CD4-positive, alpha-beta memory T cell (primary cell): ENCODE data around the gene SLC27A2. TPM values are rescaled to one million over a fixed set of nuclear protein-coding genes. Genes with fewer than 3 reads are reported as not detected.
A peak's percentile ranks its signal among the peaks of the same experiment; 100 is the strongest.

ENCODE experiments used
- CTCF ChIA-PET: fragments of 350-600 bp; sonication (Branson Sonifier 250); formaldehyde crosslinking; loops from one replicate; lab custom pipeline; 2021; ENCODE audit warnings: inconsistent platforms; ENCODE audit not compliant: partially characterized antibody; lab: Charles Lee
- POLR2A ChIA-PET: fragments of 350-600 bp; sonication (Branson Sonifier 250); formaldehyde crosslinking; loops from one replicate; lab custom pipeline; 2021; ENCODE audit not compliant: partially characterized antibody; lab: Charles Lee
- DNase-seq, 5 donors: peaks; one replicate each; pipeline versions ENCODE4 v3.0.0 to v3.0.0-alpha.2; 2020 to 2022; ENCODE audit warnings: mixed read lengths in 1 of 5
- H3K27ac ChIP-seq: one replicate; pipeline ENCODE4 v1.7.0; 2013; ENCODE audit warnings: low read depth, low read length
- H3K27me3 ChIP-seq: 2 replicates; pipeline ENCODE4 v1.7.0; 2013; ENCODE audit warnings: mild to moderate bottlenecking, low read length, moderate library complexity; ENCODE audit not compliant: insufficient read depth
- H3K36me3 ChIP-seq: 2 replicates; pipeline ENCODE4 v1.7.0; 2013; ENCODE audit warnings: mild to moderate bottlenecking, low read length, moderate library complexity; ENCODE audit not compliant: insufficient read depth
- H3K4me1 ChIP-seq: 2 replicates; pipeline ENCODE4 v1.7.0; 2013; ENCODE audit warnings: mild to moderate bottlenecking, low read length, moderate library complexity; ENCODE audit not compliant: insufficient read depth
- H3K4me3 ChIP-seq, 2 donors: one replicate each; pipeline ENCODE4 v1.7.0; 2013; ENCODE audit warnings: low read length in 2 of 2, mild to moderate bottlenecking in 1 of 2
- H3K9me3 ChIP-seq, 2 donors: one replicate each; pipeline ENCODE4 v1.7.0; 2013; ENCODE audit warnings: low read length in 2 of 2, control low read depth in 1 of 2; ENCODE audit not compliant: control insufficient read depth in 1 of 2
- H3K27ac Mint-ChIP-seq, 7 donors: one replicate each; pipeline ENCODE4 v1.8.0; 2020 to 2021; ENCODE audit warnings: mixed read lengths in 7 of 7, mild to moderate bottlenecking in 6 of 7, inconsistent platforms in 3 of 7, moderate library complexity in 3 of 7
- H3K27me3 Mint-ChIP-seq, 2 donors: one replicate each; pipeline ENCODE4 v1.8.0; 2020 to 2021; ENCODE audit warnings: mixed read lengths in 2 of 2
- H3K36me3 Mint-ChIP-seq, 2 donors: one replicate each; pipeline ENCODE4 v1.8.0; 2020 to 2021; ENCODE audit warnings: mixed read lengths in 2 of 2, inconsistent platforms in 1 of 2, mild to moderate bottlenecking in 1 of 2
- H3K4me1 Mint-ChIP-seq, 4 donors: one replicate each; pipeline ENCODE4 v1.8.0; 2020 to 2021; ENCODE audit warnings: mixed read lengths in 4 of 4, mild to moderate bottlenecking in 1 of 4
- H3K4me3 Mint-ChIP-seq, 8 donors: one replicate each; pipeline ENCODE4 v1.8.0; 2020 to 2021; ENCODE audit warnings: mixed read lengths in 8 of 8, mild to moderate bottlenecking in 7 of 8, moderate library complexity in 6 of 8, inconsistent platforms in 3 of 8
- H3K9me3 Mint-ChIP-seq, 8 donors: one replicate each; pipeline ENCODE4 v1.8.0; 2020 to 2021; ENCODE audit warnings: mixed read lengths in 8 of 8, mild to moderate bottlenecking in 5 of 8, inconsistent platforms in 3 of 8, moderate library complexity in 1 of 8
- intact Hi-C: fragments of 100-400 bp; cut with micrococcal nuclease; formaldehyde crosslinking; loops from one replicate; pipeline ENCODE4 v1.15.1; 2023
- polyA plus RNA-seq, 2 donors: library from polyadenylated mRNA; unstranded; fragments of 300-500 nt; fragmentation: Illumina TruSeq; gene quantifications; one replicate each; pipeline ENCODE4 v1.2.3, GENCODE V29; 2021
- total RNA-seq, 2 experiments: library from RNA; stranded (reverse); gene quantifications; one replicate each; pipeline ENCODE4 v1.2.3, GENCODE V29; 2021

The SLC27A2 gene
- total and polyA plus RNA-seq, 4 experiments from 2014 or later, result 0.61 to 0.93 (median 0.75) TPM; not detected in 1

DNA sequence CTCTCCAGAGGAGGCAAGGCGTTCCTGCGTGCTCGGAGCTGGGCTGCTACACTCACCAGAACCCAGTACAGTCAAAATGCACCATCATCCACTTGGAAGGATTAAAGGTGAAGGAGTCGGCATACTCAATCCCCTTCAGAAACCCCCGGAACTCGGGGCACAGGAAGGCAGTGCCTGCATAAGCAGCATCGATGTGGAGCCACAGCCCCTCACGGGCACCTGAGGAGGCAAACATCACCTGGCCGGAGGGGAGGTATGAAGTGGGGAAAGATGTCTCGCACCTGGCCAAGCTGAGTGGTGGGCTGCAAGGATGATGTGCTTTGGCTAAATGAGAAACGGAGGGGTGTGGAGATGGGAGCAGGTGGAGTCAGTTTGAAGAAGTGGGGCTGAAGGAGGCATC lies 70.6 kb downstream of the SLC27A2 start:
- peaks cover 16 to 23% (median 21%) of the 10 kb centered on the region in 4 donors for H3K4me1 Mint-ChIP-seq
- ChIA-PET POLR2A (no interaction called here), CTCF (no interaction called here)
- Histone ChIP-seq H3K36me3 (no peaks in the 10 kb centered on the region), H3K27ac (no peak overlapping the region), H3K27me3 (no peaks in the 10 kb centered on the region), H3K4me1 (peaks cover 16% of the 10 kb centered on the region), H3K4me3 (no peak overlapping the region), H3K9me3 (no peaks in the 10 kb centered on the region)
- H3K27me3 Mint-ChIP-seq, result no peaks in the 10 kb centered on the region
- H3K9me3 Mint-ChIP-seq, result no peaks in the 10 kb centered on the region
- DNase-seq, result no peak
- no peaks in the 10 kb centered on the region for H3K36me3 Mint-ChIP-seq
- H3K4me3 Mint-ChIP-seq, result no peak overlapping the region
- intact Hi-C loops, result no loop called here
- no peak overlapping the region for H3K27ac Mint-ChIP-seq

DNA sequence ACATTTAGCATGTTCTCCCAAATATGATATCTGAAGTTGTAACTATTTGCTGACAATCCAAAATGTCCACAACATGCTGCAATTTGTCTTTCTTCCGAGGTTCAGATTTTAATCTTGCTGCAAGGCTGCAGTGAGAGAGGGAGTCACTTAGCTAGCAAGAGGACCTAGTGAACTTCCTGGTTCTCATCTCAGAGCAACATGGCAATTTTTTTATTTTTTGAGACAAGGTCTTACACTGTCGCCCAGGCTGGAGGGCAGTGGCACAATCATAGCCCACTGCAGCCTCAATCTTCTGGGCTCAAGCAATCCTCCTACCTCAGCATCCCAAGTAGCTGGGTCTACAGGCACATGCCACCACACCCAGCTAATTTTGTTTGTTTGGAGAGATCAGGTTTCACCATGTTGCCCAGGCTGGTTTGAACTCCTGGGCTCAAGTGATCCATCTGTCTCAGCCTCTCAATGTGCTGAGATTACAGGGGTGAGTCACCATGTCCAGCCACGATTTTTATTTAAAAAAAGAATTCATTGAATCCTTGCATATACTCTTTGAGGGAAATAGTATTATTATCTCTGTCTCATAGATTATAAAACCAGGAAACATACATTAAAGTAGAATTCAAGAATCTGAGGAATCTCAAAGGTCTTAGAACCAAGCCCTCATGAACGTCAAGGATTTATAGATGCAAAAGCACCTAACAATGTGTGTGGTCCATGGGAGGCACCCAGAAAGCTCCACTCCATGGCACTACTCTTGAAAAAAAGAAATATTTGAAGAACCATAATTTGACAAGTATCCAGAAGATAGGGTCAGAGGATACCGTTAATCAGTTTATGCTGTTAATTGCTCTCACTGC lies 74.4 kb downstream of the SLC27A2 start:
- Histone ChIP-seq H3K9me3 (no peaks in the 10 kb centered on the region), H3K27me3 (no peaks in the 10 kb centered on the region), H3K4me1 (peaks cover 11% of the 10 kb centered on the region), H3K4me3 (no peak overlapping the region), H3K36me3 (no peaks in the 10 kb centered on the region), H3K27ac (no peak overlapping the region)
- H3K4me3 Mint-ChIP-seq, result no peak overlapping the region
- no peak overlapping the region for H3K27ac Mint-ChIP-seq
- no peaks in the 10 kb centered on the region for H3K36me3 Mint-ChIP-seq
- intact Hi-C loops, result no loop called here
- no peaks in the 10 kb centered on the region for H3K27me3 Mint-ChIP-seq
- ChIA-PET POLR2A (no interaction called here), CTCF (interaction anchor here (2.1 kb wide), 1 partner anchor 59 kb away, joined by 5 read pairs; no protein-coding TSS in a partner anchor)
- H3K9me3 Mint-ChIP-seq, result no peaks in the 10 kb centered on the region
- peaks cover 15 to 26% (median 19%) of the 10 kb centered on the region in 4 donors for H3K4me1 Mint-ChIP-seq
- DNase-seq, result no peak

DNA sequence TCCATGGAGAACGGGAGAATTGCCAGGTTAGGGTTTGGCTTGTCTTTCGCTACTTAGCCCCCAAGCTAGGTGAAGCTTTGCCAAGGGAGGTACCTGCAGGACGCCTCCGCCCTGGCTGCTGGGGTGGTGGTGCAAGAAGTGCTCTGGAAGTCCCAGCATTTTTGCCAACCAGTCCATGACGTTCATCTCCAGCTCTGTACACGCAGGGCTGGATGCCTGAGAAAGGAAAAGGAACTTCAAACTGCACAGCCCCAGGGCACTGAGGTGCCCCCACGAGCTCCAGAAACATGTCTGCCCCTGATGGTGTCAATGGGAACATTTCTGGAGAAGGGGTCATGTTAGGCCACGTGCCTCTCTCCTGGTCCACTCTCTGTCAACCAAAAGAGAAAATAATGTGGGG lies 75.3 kb downstream of the SLC27A2 start:
- Mint-ChIP-seq H3K27me3 (no peaks in the 10 kb centered on the region), H3K36me3 (no peaks in the 10 kb centered on the region), H3K4me1 (peaks cover 19 to 33% (median 24%) of the 10 kb centered on the region in 4 donors), H3K27ac (no peak overlapping the region), H3K9me3 (no peaks in the 10 kb centered on the region), H3K4me3 (no peak overlapping the region)
- DNase-seq, result no peak
- ChIA-PET CTCF (interaction anchor here (2.1 kb wide), 1 partner anchor 58 kb away, joined by 5 read pairs; no protein-coding TSS in a partner anchor), POLR2A (no interaction called here)
- Histone ChIP-seq H3K4me1 (peaks cover 18% of the 10 kb centered on the region), H3K27me3 (no peaks in the 10 kb centered on the region), H3K9me3 (no peaks in the 10 kb centered on the region), H3K27ac (no peak overlapping the region), H3K36me3 (no peaks in the 10 kb centered on the region), H3K4me3 (no peak overlapping the region)
- intact Hi-C loops, result no loop called here

- no peak overlapping the region for H3K4me3 ChIP-seq
- Mint-ChIP-seq H3K4me3 (no peak overlapping the region), H3K36me3 (no peaks in the 10 kb centered on the region), H3K9me3 (no peaks in the 10 kb centered on the region), H3K27me3 (no peaks in the 10 kb centered on the region), H3K4me1 (peaks cover 25 to 39% (median 30%) of the 10 kb centered on the region in 4 donors), H3K27ac (no peak overlapping the region)
- POLR2A ChIA-PET, result no interaction called here
- no peaks in the 10 kb centered on the region for H3K36me3 ChIP-seq
- H3K27ac ChIP-seq, result no peak overlapping the region
- H3K27me3 ChIP-seq, result no peaks in the 10 kb centered on the region
- DNase-seq, result no peak
- H3K9me3 ChIP-seq, result no peaks in the 10 kb centered on the region
- H3K4me1 ChIP-seq, result peaks cover 24% of the 10 kb centered on the region
- intact Hi-C loops, result no loop called here
- CTCF ChIA-PET, result interaction anchor here (2.1 kb wide), 1 partner anchor 58 kb away, joined by 5 read pairs; no protein-coding TSS in a partner anchor
Measured at GRCh38 chr15:50257924-50258323, 75.9 kb downstream of the SLC27A2 start.

DNA sequence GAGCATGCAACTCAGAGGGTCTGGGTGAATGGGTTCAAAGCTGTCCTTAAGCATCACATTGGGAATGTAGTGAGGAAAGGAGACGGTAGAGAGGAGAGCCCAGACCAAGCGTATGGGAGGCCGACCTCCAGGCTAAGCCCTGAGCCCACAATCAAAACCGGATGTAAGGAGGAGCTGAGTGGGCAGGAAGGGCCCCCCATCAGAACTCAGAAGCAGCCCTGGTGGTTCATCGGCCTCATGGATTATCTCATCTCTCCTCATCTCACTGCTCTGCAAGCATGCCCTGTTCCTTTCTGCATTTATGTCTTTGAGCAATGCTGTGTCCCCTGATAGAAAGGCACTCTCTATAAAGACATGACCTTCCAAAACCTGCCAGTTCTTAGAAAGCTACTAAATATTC lies 77.3 kb downstream of the SLC27A2 start:
- DNase-seq, result no peak
- Mint-ChIP-seq H3K4me1 (peaks cover 31 to 47% (median 37%) of the 10 kb centered on the region in 4 donors), H3K27ac (peak overlapping the region in 1 of 7 donors; percentile 19), H3K36me3 (no peaks in the 10 kb centered on the region), H3K4me3 (peak overlapping the region in 1 of 8 donors; percentile 22), H3K9me3 (no peaks in the 10 kb centered on the region), H3K27me3 (no peaks in the 10 kb centered on the region)
- Histone ChIP-seq H3K27ac (no peak overlapping the region), H3K4me1 (peaks cover 28% of the 10 kb centered on the region), H3K27me3 (no peaks in the 10 kb centered on the region), H3K9me3 (no peaks in the 10 kb centered on the region), H3K36me3 (no peaks in the 10 kb centered on the region), H3K4me3 (no peak overlapping the region)
- intact Hi-C loops, result no loop called here
- ChIA-PET POLR2A (interaction anchor here (0.6 kb wide), 2 partner anchors 8 to 96 kb away, joined by 3 to 4 read pairs; partner anchors contain the start of gene GABPB1), CTCF (interaction anchor here (1.1 to 1.5 kb wide), 2 partner anchors 10 to 57 kb away, joined by 3 read pairs; no protein-coding TSS in a partner anchor)

- Mint-ChIP-seq H3K4me1 (peaks cover 31 to 53% (median 37%) of the 10 kb centered on the region in 4 donors), H3K9me3 (no peaks in the 10 kb centered on the region), H3K4me3 (peak overlapping the region in 3 of 8 donors; percentile 0 to 64 (median 3)), H3K27me3 (no peaks in the 10 kb centered on the region), H3K27ac (peak overlapping the region in 6 of 7 donors; percentile 6 to 78 (median 52)), H3K36me3 (no peaks in the 10 kb centered on the region)
- CTCF ChIA-PET, result no interaction called here
- Histone ChIP-seq H3K36me3 (no peaks in the 10 kb centered on the region), H3K27ac (no peak overlapping the region), H3K4me1 (peaks cover 28% of the 10 kb centered on the region), H3K9me3 (no peaks in the 10 kb centered on the region), H3K27me3 (no peaks in the 10 kb centered on the region), H3K4me3 (no peak overlapping the region)
- intact Hi-C loops, result no loop called here
- no peak for DNase-seq
- POLR2A ChIA-PET, result interaction anchor here (1.0 kb wide), 1 partner anchor 78 kb away, joined by 3 read pairs; no protein-coding TSS in a partner anchor
Measured at GRCh38 chr15:50260969-50261496, 79.0 kb downstream of the SLC27A2 start.

- Histone ChIP-seq H3K9me3 (no peaks in the 10 kb centered on the region), H3K4me3 (no peak overlapping the region), H3K27ac (no peak overlapping the region), H3K36me3 (no peaks in the 10 kb centered on the region), H3K4me1 (peaks cover 28% of the 10 kb centered on the region), H3K27me3 (no peaks in the 10 kb centered on the region)
- DNase-seq, result peak in 2 of 5 donors; percentile 2 to 14
- POLR2A ChIA-PET, result interaction anchor here (0.6 to 1.1 kb wide), 2 partner anchors 14 to 93 kb away, joined by 3 to 4 read pairs; partner anchors contain the start of gene GABPB1
- Mint-ChIP-seq H3K9me3 (peaks cover 0 to 1% (median 0%) of the 10 kb centered on the region in 8 donors), H3K27ac (peak overlapping the region in 6 of 7 donors; percentile 6 to 83 (median 62)), H3K4me1 (peaks cover 31 to 53% (median 37%) of the 10 kb centered on the region in 4 donors), H3K36me3 (no peaks in the 10 kb centered on the region), H3K27me3 (no peaks in the 10 kb centered on the region), H3K4me3 (peak overlapping the region in 2 of 8 donors; percentile 18 to 37)
- CTCF ChIA-PET, result interaction anchor here (0.9 to 1.3 kb wide), 2 partner anchors 18 to 54 kb away, joined by 3 read pairs; no protein-coding TSS in a partner anchor
- intact Hi-C loops, result no loop called here
Measured at GRCh38 chr15:50261981-50262380, 80.0 kb downstream of the SLC27A2 start.
